Astrocyte (in vitro differentiated cells and primary cell): ENCODE measurements around the gene FBN1. TPM values are rescaled to one million over a fixed set of nuclear protein-coding genes. Genes with fewer than 3 reads are reported as not detected.

Source experiments
- DNase-seq: peaks from one replicate; pipeline ENCODE4 v3.0.0-alpha.2; 2010; ENCODE audit warnings: low read depth
- FAIRE-seq: peaks from 2 replicates; lab custom pipeline; 2011; peaks lifted over from hg19 to GRCh38; lab: Jason Lieb, UNC
- H2AFZ ChIP-seq: 2 replicates; pipeline ENCODE4 v1.6.0; 2012; ENCODE audit warnings: low read depth, low read length, inconsistent platforms
- H3K27ac ChIP-seq: 2 replicates; pipeline ENCODE4 v1.5.1; 2011; ENCODE audit warnings: low read depth, low read length, inconsistent platforms
- H3K27me3 ChIP-seq: 2 replicates; pipeline ENCODE4 v1.6.0; 2011; ENCODE audit warnings: low read length, inconsistent platforms; ENCODE audit not compliant: insufficient read depth
- H3K36me3 ChIP-seq: 2 replicates; pipeline ENCODE4 v1.5.1; 2011; ENCODE audit warnings: low read length, inconsistent platforms; ENCODE audit not compliant: insufficient read depth
- H3K4me1 ChIP-seq: 2 replicates; pipeline ENCODE4 v1.5.1; 2011; ENCODE audit warnings: low read length, inconsistent platforms; ENCODE audit not compliant: insufficient read depth
- H3K4me2 ChIP-seq: 2 replicates; pipeline ENCODE4 v1.6.0; 2012; ENCODE audit warnings: low read length, inconsistent platforms
- H3K4me3 ChIP-seq: 2 replicates; pipeline ENCODE4 v1.5.1; 2011; ENCODE audit warnings: low read depth, mild to moderate bottlenecking, low read length, inconsistent platforms; ENCODE audit not compliant: insufficient read depth
- H3K79me2 ChIP-seq: 2 replicates; pipeline ENCODE4 v1.6.0; 2012; ENCODE audit warnings: mild to moderate bottlenecking, low read length, inconsistent platforms; ENCODE audit not compliant: insufficient read depth
- H3K9ac ChIP-seq: 2 replicates; pipeline ENCODE4 v1.6.0; 2012; ENCODE audit warnings: mild to moderate bottlenecking, low read length, inconsistent platforms
- H3K9me3 ChIP-seq: 2 replicates; pipeline ENCODE4 v1.5.1; 2012; ENCODE audit warnings: low read depth, mild to moderate bottlenecking, low read length, inconsistent platforms; ENCODE audit not compliant: insufficient read depth
- H4K20me1 ChIP-seq: 2 replicates; pipeline ENCODE4 v1.6.0; 2012; ENCODE audit warnings: low read length, inconsistent platforms; ENCODE audit not compliant: insufficient read depth
- H3K27ac Mint-ChIP-seq: one replicate; pipeline ENCODE4 v1.8.0; 2021; ENCODE audit warnings: mild to moderate bottlenecking, mixed read lengths; ENCODE audit not compliant: unreplicated experiment
- H3K27me3 Mint-ChIP-seq: one replicate; pipeline ENCODE4 v1.8.0; 2021; ENCODE audit warnings: low read depth, mixed read lengths; ENCODE audit not compliant: unreplicated experiment
- H3K36me3 Mint-ChIP-seq: one replicate; pipeline ENCODE4 v1.8.0; 2021; ENCODE audit warnings: low read depth, mixed read lengths; ENCODE audit not compliant: unreplicated experiment
- H3K4me1 Mint-ChIP-seq: one replicate; pipeline ENCODE4 v1.8.0; 2021; ENCODE audit warnings: low read depth, mixed read lengths; ENCODE audit not compliant: unreplicated experiment
- H3K4me3 Mint-ChIP-seq: one replicate; pipeline ENCODE4 v1.8.0; 2021; ENCODE audit warnings: mild to moderate bottlenecking, moderate library complexity, mixed read lengths; ENCODE audit not compliant: unreplicated experiment
- H3K9me3 Mint-ChIP-seq: one replicate; pipeline ENCODE4 v1.8.0; 2021; ENCODE audit warnings: mild to moderate bottlenecking, mixed read lengths; ENCODE audit not compliant: unreplicated experiment
- CTCF ChIP-seq: IDR thresholded peaks from 2 replicates; pipeline ENCODE4 v1.5.1; 2011; ENCODE audit warnings: low read depth, mild to moderate bottlenecking, inconsistent platforms, low read length, moderate library complexity; ENCODE audit not compliant: insufficient read depth
- EZH2 ChIP-seq: IDR thresholded peaks from 2 replicates; pipeline ENCODE4 v1.6.1; 2012; ENCODE audit warnings: mild to moderate bottlenecking, low read length, inconsistent platforms; ENCODE audit not compliant: insufficient read depth
- total RNA-seq: library from RNA; stranded (reverse); gene quantifications from 2 replicates; pipeline ENCODE4 v1.2.1, GENCODE V29; 2021

The FBN1 gene
- total RNA-seq, 1 donor from 2014 or later: 210 TPM

- peaks cover under 1% of the 10 kb centered on the region for H3K27me3 Mint-ChIP-seq
- Histone ChIP-seq H3K27ac (no peak overlapping the region), H3K4me3 (no peak overlapping the region), H3K36me3 (no peaks in the 10 kb centered on the region), H3K9ac (no peak overlapping the region), H3K9me3 (no peaks in the 10 kb centered on the region), H2AFZ (no peak overlapping the region), H3K79me2 (peaks cover 9% of the 10 kb centered on the region), H4K20me1 (no peaks in the 10 kb centered on the region), H3K27me3 (no peaks in the 10 kb centered on the region), H3K4me2 (no peak overlapping the region), H3K4me1 (peaks cover 6% of the 10 kb centered on the region)
- no peaks in the 10 kb centered on the region for H3K36me3 Mint-ChIP-seq
- H3K27ac Mint-ChIP-seq: no peak overlapping the region
- no peak overlapping the region for H3K4me3 Mint-ChIP-seq
- no peak for DNase-seq
- TF ChIP-seq EZH2 (no peak), CTCF (no peak)
- no peak for FAIRE-seq
- H3K4me1 Mint-ChIP-seq: no peaks in the 10 kb centered on the region
- H3K9me3 Mint-ChIP-seq: no peaks in the 10 kb centered on the region
Measured at GRCh38 chr15:48650931-48651330, 5.4 kb upstream of the FBN1 start.

GRCh38 chr15:48647962-48648361 lies 2.5 kb upstream of the FBN1 start:
- no peak overlapping the region for H3K4me3 Mint-ChIP-seq
- no peak overlapping the region for H3K27ac Mint-ChIP-seq

More at GRCh38 chr15:48647962-48648361, 2.5 kb upstream of the FBN1 start:
- FAIRE-seq: no peak
- H4K20me1 ChIP-seq: peaks cover 19% of the 10 kb centered on the region
- no peak overlapping the region for H3K4me2 ChIP-seq
- peaks cover 5% of the 10 kb centered on the region for H3K36me3 ChIP-seq
- no peaks in the 10 kb centered on the region for H3K9me3 ChIP-seq
- peaks cover 6% of the 10 kb centered on the region for H3K4me1 ChIP-seq
- Mint-ChIP-seq H3K27me3 (no peaks in the 10 kb centered on the region), H3K4me1 (peaks cover 4% of the 10 kb centered on the region), H3K9me3 (no peaks in the 10 kb centered on the region), H3K36me3 (no peaks in the 10 kb centered on the region)
- DNase-seq: no peak
- no peak overlapping the region for H3K9ac ChIP-seq
- H3K27ac ChIP-seq: no peak overlapping the region
- H2AFZ ChIP-seq: no peak overlapping the region
- no peaks in the 10 kb centered on the region for H3K27me3 ChIP-seq
- peaks cover 37% of the 10 kb centered on the region for H3K79me2 ChIP-seq
- no peak for TF ChIP-seq EZH2
- TF ChIP-seq CTCF: peak; percentile 40
- no peak overlapping the region for H3K4me3 ChIP-seq
